ENCODE results near the gene NKD1. TPM values are rescaled to one million over a fixed set of nuclear protein-coding genes. Genes with fewer than 3 reads are reported as not detected.

The NKD1 gene
- total and polyA plus RNA-seq, 2 donors (not counting 1 experiment from before 2014, with no cell fraction given): 0.16 to 1.9 TPM

- Histone ChIP-seq H3K4me1 (ENCODE audit: control insufficient read depth in 2 of 2, insufficient read depth in 2 of 2, low read length in 2 of 2) (no peaks in the 10 kb centered on the region), H2AFZ (ENCODE audit: insufficient read depth, low read depth, low read length, poor library complexity, severe bottlenecking) (no peak overlapping the region), H3K27ac (ENCODE audit: low read length in 2 of 2) (no peak overlapping the region), H3K9ac (ENCODE audit: low read length) (no peak overlapping the region), H3K9me3 (ENCODE audit: control extremely low read depth in 1 of 3, control insufficient read depth in 2 of 3, insufficient read depth in 1 of 3, low read length in 2 of 3) (peaks cover 0 to 12% (median 10%) of the 10 kb centered on the region in 3 donors), H3K36me3 (replicated peaks in 1 of 2; ENCODE audit: control extremely low read depth in 1 of 2, control insufficient read depth in 1 of 2, extremely low read depth in 1 of 2, insufficient read depth in 2 of 2, low read length in 1 of 2) (no peaks in the 10 kb centered on the region), H4K20me1 (ENCODE audit: control insufficient read depth, insufficient read depth, low read length, poor library complexity, severe bottlenecking) (no peaks in the 10 kb centered on the region), H3K79me2 (ENCODE audit: control insufficient read depth, insufficient read depth, low read length) (no peaks in the 10 kb centered on the region), H3K4me3 (ENCODE audit: control extremely low read depth in 1 of 5, extremely low read depth in 1 of 5, insufficient read depth in 1 of 5, low read depth in 2 of 5, low read length in 4 of 5) (no peak overlapping the region), H3K27me3 (replicated peaks in 1 of 4; ENCODE audit: control extremely low read depth in 1 of 4, control insufficient read depth in 3 of 4, insufficient read depth in 4 of 4, low read length in 3 of 4) (peaks cover 0 to 9% (median 1%) of the 10 kb centered on the region in 4 experiments), H3K4me2 (replicated peaks; ENCODE audit: low read depth, low read length, poor library complexity, severe bottlenecking) (no peak overlapping the region)
- intact Hi-C loops (cut with micrococcal nuclease): no loop called here
- peaks cover 2% of the 10 kb centered on the region for H3K9me3 Mint-ChIP-seq (ENCODE audit: insufficient read depth)
- no peak overlapping the region for H3K27ac Mint-ChIP-seq
- ChIA-PET POLR2A (no interaction called here), CTCF (no interaction called here)
- peaks cover 30% of the 10 kb centered on the region for H3K27me3 Mint-ChIP-seq
- DNase-seq: no peak
- ATAC-seq (ENCODE audit: low read depth): no peak
- H3K4me3 Mint-ChIP-seq: no peak overlapping the region
- 86% methylated on average over 1 of the region's 4 CpGs for WGBS (ENCODE audit: insufficient coverage)
- no peak for TF ChIP-seq CTCF (IDR thresholded peaks at IDR 0.05)
- TF ChIP-seq EZH2 (IDR thresholded peaks at IDR 0.05; ENCODE audit: borderline replicate concordance, insufficient read depth, low read depth, low read length, poor library complexity, severe bottlenecking): no peak
- no peaks in the 10 kb centered on the region for H3K4me1 Mint-ChIP-seq
Measured at GRCh38 chr16:50534091-50534490, 14.1 kb upstream of the NKD1 start.

- H3K27me3 Mint-ChIP-seq: peaks cover 32% of the 10 kb centered on the region
- intact Hi-C loops (cut with micrococcal nuclease): no loop called here
- no peak overlapping the region for H3K27ac Mint-ChIP-seq
- H3K4me1 Mint-ChIP-seq: no peaks in the 10 kb centered on the region
- H3K9me3 Mint-ChIP-seq (ENCODE audit: insufficient read depth): no peaks in the 10 kb centered on the region
- Histone ChIP-seq H3K27me3 (replicated peaks in 1 of 4; ENCODE audit: control extremely low read depth in 1 of 4, control insufficient read depth in 3 of 4, insufficient read depth in 4 of 4, low read length in 3 of 4) (peaks cover 0 to 5% (median 1%) of the 10 kb centered on the region in 4 experiments), H3K4me2 (replicated peaks; ENCODE audit: low read depth, low read length, poor library complexity, severe bottlenecking) (no peak overlapping the region), H3K9ac (ENCODE audit: low read length) (no peak overlapping the region), H3K79me2 (ENCODE audit: control insufficient read depth, insufficient read depth, low read length) (no peaks in the 10 kb centered on the region), H3K27ac (ENCODE audit: low read length in 2 of 2) (no peak overlapping the region), H2AFZ (ENCODE audit: insufficient read depth, low read depth, low read length, poor library complexity, severe bottlenecking) (no peak overlapping the region), H3K4me3 (ENCODE audit: control extremely low read depth in 1 of 5, extremely low read depth in 1 of 5, insufficient read depth in 1 of 5, low read depth in 2 of 5, low read length in 4 of 5) (no peak overlapping the region), H3K36me3 (replicated peaks in 1 of 2; ENCODE audit: control extremely low read depth in 1 of 2, control insufficient read depth in 1 of 2, extremely low read depth in 1 of 2, insufficient read depth in 2 of 2, low read length in 1 of 2) (no peaks in the 10 kb centered on the region), H3K9me3 (ENCODE audit: control extremely low read depth in 1 of 3, control insufficient read depth in 2 of 3, insufficient read depth in 1 of 3, low read length in 2 of 3) (peaks cover 0 to 12% (median 5%) of the 10 kb centered on the region in 3 donors), H3K4me1 (ENCODE audit: control insufficient read depth in 2 of 2, insufficient read depth in 2 of 2, low read length in 2 of 2) (no peaks in the 10 kb centered on the region), H4K20me1 (ENCODE audit: control insufficient read depth, insufficient read depth, low read length, poor library complexity, severe bottlenecking) (no peaks in the 10 kb centered on the region)
- CTCF ChIA-PET: no interaction called here
- no peak for DNase-seq
- H3K4me3 Mint-ChIP-seq: no peak overlapping the region
- no peak for ATAC-seq (ENCODE audit: low read depth)
- no peak for TF ChIP-seq EZH2 (IDR thresholded peaks at IDR 0.05; ENCODE audit: borderline replicate concordance, insufficient read depth, low read depth, low read length, poor library complexity, severe bottlenecking)
- TF ChIP-seq CTCF (IDR thresholded peaks at IDR 0.05): no peak
- POLR2A ChIA-PET: no interaction called here
- 85% methylated on average over 4 of the region's 10 CpGs for WGBS (ENCODE audit: insufficient coverage)
Measured at GRCh38 chr16:50534556-50534955, 13.6 kb upstream of the NKD1 start.
